Ectodermal cell (in vitro differentiated cells): ENCODE measurements around the gene SGF29.
"Not testable (repeated sequence)": the region's sequence is repeated elsewhere in the genome, so short reads cannot be mapped to it uniquely, and the experiment has no call there.

Source experiments
- H3K27ac ChIP-seq: 2 replicates; pipeline ENCODE4 v1.7.0; 2013; ENCODE audit warnings: mild to moderate bottlenecking, low read depth, low read length; ENCODE audit not compliant: insufficient read depth, poor library complexity, severe bottlenecking
- H3K27me3 ChIP-seq: 2 replicates; pipeline ENCODE4 v1.7.0; 2013; ENCODE audit warnings: mild to moderate bottlenecking, low read length; ENCODE audit not compliant: insufficient read depth, control insufficient read depth, poor library complexity, severe bottlenecking
- H3K36me3 ChIP-seq: one replicate; pipeline ENCODE4 v1.7.0; 2013; ENCODE audit warnings: low read length; ENCODE audit not compliant: control insufficient read depth, insufficient read depth
- H3K4me1 ChIP-seq: one replicate; pipeline ENCODE4 v1.7.0; 2013; ENCODE audit warnings: low read length; ENCODE audit not compliant: control insufficient read depth, insufficient read depth
- H3K4me3 ChIP-seq: 2 replicates; pipeline ENCODE4 v1.7.0; 2013; ENCODE audit warnings: low read depth, low read length, control low read depth; ENCODE audit not compliant: insufficient read depth
- H3K9me3 ChIP-seq: 2 replicates; pipeline ENCODE4 v1.7.0; 2013; ENCODE audit warnings: mild to moderate bottlenecking, low read length, moderate library complexity; ENCODE audit not compliant: control insufficient read depth
- WGBS, 2 experiments: methylation state at CpG; one replicate each; pipeline ENCODE4 v1.1.7; 2013; ENCODE audit warnings: missing lambda C conversion rate in 2 of 2; 5-methylcytosine and 5-hydroxymethylcytosine counted together

Gene SGF29

GRCh38 chr16:28522792-28523191, 30.9 kb upstream of the SGF29 start:
- WGBS, 2 experiments, result 89% methylated on average over 11 of the region's 11 CpGs
- Histone ChIP-seq H3K36me3 (no peaks in the 10 kb centered on the region), H3K27me3 (no peaks in the 10 kb centered on the region), H3K27ac (no peak overlapping the region), H3K4me3 (no peak overlapping the region), H3K4me1 (no peaks in the 10 kb centered on the region), H3K9me3 (no peaks in the 10 kb centered on the region)

GRCh38 chr16:28524681-28525171, 29.0 kb upstream of the SGF29 start:
- H3K36me3 ChIP-seq, result no peaks in the 10 kb centered on the region
- no peaks in the 10 kb centered on the region for H3K27me3 ChIP-seq
- H3K4me1 ChIP-seq, result no peaks in the 10 kb centered on the region
- H3K9me3 ChIP-seq, result no peaks in the 10 kb centered on the region
- H3K27ac ChIP-seq, result no peak overlapping the region
- no peak overlapping the region for H3K4me3 ChIP-seq
- 91% methylated on average over 6 of the region's 6 CpGs for WGBS, 2 experiments

- Histone ChIP-seq H3K27me3 (no peaks in the 10 kb centered on the region), H3K27ac (no peak overlapping the region), H3K9me3 (no peaks in the 10 kb centered on the region), H3K36me3 (no peaks in the 10 kb centered on the region), H3K4me3 (no peak overlapping the region), H3K4me1 (no peaks in the 10 kb centered on the region)
- WGBS, 2 experiments, result 90 to 91% methylated on average over 11 of the region's 11 CpGs
Measured at GRCh38 chr16:28526201-28527099, 27.3 kb upstream of the SGF29 start.

- WGBS, 2 experiments, result 92 to 93% methylated on average over 7 of the region's 7 CpGs
- H3K27ac ChIP-seq, H3K4me3 ChIP-seq, H3K9me3 ChIP-seq, H3K36me3 ChIP-seq, H3K27me3 ChIP-seq, H3K4me1 ChIP-seq: not testable (repeated sequence)
Measured at GRCh38 chr16:28527100-28527785, 26.5 kb upstream of the SGF29 start.

GRCh38 chr16:28527985-28528384, 25.7 kb upstream of the SGF29 start:
- Histone ChIP-seq H3K4me3 (no peak overlapping the region), H3K27me3 (no peaks in the 10 kb centered on the region), H3K36me3 (no peaks in the 10 kb centered on the region), H3K27ac (no peak overlapping the region), H3K9me3 (no peaks in the 10 kb centered on the region), H3K4me1 (peaks cover 7% of the 10 kb centered on the region)
- WGBS, 2 experiments, result 91 to 96% methylated on average over 4 of the region's 5 CpGs

GRCh38 chr16:28528463-28528867, 25.3 kb upstream of the SGF29 start:
- Histone ChIP-seq H3K27me3 (no peaks in the 10 kb centered on the region), H3K9me3 (no peaks in the 10 kb centered on the region), H3K27ac (no peak overlapping the region), H3K36me3 (no peaks in the 10 kb centered on the region), H3K4me1 (peaks cover 7% of the 10 kb centered on the region), H3K4me3 (no peak overlapping the region)
- 90 to 95% methylated on average over 5 of the region's 5 CpGs for WGBS, 2 experiments

- Histone ChIP-seq H3K9me3 (no peaks in the 10 kb centered on the region), H3K4me3 (no peak overlapping the region), H3K27me3 (no peaks in the 10 kb centered on the region), H3K36me3 (no peaks in the 10 kb centered on the region), H3K4me1 (peaks cover 7% of the 10 kb centered on the region), H3K27ac (no peak overlapping the region)
Measured at GRCh38 chr16:28529124-28529523, 24.6 kb upstream of the SGF29 start.

GRCh38 chr16:28531777-28532744, 21.7 kb upstream of the SGF29 start:
- Histone ChIP-seq H3K27ac (peak overlapping the region; percentile 22), H3K27me3 (no peaks in the 10 kb centered on the region), H3K9me3 (no peaks in the 10 kb centered on the region), H3K4me3 (no peak overlapping the region), H3K4me1 (peaks cover 7% of the 10 kb centered on the region), H3K36me3 (no peaks in the 10 kb centered on the region)
- WGBS, 2 experiments, result 53 to 60% methylated on average over 9 of the region's 9 CpGs

GRCh38 chr16:28532940-28533647, 20.6 kb upstream of the SGF29 start:
- Histone ChIP-seq H3K27ac (no peak overlapping the region), H3K4me1 (peaks cover 7% of the 10 kb centered on the region), H3K27me3 (no peaks in the 10 kb centered on the region), H3K36me3 (no peaks in the 10 kb centered on the region), H3K4me3 (no peak overlapping the region), H3K9me3 (no peaks in the 10 kb centered on the region)
- 94 to 95% methylated on average over 5 of the region's 5 CpGs for WGBS, 2 experiments
